GM18858 (cell line): ENCODE data around the gene APOD.
"Not testable (repeated sequence)": the region's sequence is repeated elsewhere in the genome, so short reads cannot be mapped to it uniquely, and the experiment has no call there.

Source experiments
- ATAC-seq: cut with Tn5 transposase; IDR thresholded peaks from one replicate; pipeline ENCODE4 v1.9.1; 2021; ENCODE audit not compliant: unreplicated experiment

APOD gene

GRCh38 chr3:195583831-195584542, at the start of gene APOD:
TSS of gene APOD (minus strand) at chr3:195583940. CDS start at chr3:195579461, 4,479 bp downstream.
- no peak for ATAC-seq

GRCh38 chr3:195633351-195633750, 49.6 kb upstream of the APOD start:
- not testable (repeated sequence) for ATAC-seq

DNA sequence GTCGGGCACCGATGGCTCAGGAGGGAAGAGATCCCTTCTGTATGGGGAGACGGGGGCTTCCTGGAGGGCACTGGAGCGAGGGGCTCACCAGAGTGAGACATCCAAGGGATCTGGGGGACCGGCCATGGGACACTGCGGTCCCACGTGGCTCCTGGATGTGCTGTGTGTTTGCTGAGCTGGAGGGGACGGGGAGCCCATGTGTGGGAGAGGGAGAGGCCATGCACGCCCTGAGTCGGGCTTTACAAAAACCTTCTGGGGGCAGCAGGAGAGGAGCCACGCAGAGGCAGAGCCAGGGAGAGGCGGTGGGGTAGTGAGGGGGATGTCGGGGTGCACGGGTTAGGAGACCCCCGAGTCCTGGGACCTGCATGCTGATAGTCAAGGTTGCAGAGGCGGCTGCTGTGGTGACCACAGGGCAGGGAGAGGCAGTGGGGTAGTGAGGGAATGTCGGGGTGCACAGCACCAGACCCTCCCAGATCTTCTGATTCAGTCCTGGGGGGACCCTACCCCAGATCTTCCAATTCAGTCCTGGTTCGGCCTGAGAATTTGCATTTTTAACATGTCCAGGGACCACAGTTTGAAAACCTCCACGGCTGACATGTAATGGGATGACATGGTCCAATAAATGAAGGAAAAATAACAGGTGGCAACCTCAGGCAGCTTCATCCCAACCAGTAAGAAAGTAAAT, 48.9 kb upstream of the APOD start:
- ATAC-seq: not testable (repeated sequence)

GRCh38 chr3:195632046-195632445, 48.3 kb upstream of the APOD start:
- not testable (repeated sequence) for ATAC-seq

DNA sequence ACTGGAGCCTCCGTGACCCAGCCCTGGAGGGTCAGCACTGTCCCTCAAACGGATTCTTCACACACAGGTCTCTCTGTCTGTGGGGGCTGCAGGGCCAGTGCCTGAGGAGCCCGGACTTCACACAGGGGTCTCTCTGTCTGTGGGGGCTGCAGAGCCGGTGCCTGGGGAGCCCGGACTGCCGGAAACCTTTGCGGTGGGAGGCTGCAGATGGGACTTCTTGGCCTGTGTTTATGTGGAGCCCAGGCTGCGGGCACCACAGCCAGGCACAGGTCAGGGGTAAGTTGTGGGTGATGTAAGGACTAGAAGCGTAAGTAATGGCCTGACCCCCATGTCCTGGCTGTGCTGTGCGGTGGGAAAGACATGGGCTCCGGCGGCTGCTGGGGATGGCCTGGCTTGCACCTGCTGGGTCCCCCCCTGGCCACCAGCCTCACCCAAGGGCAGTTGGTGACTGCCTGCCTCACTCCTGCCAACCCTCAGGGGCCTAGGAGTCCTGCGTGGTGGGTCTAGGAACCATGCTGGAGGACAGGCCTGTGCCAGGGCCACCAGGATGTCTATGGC, 47.3 kb upstream of the APOD start:
- not testable (repeated sequence) for ATAC-seq

DNA sequence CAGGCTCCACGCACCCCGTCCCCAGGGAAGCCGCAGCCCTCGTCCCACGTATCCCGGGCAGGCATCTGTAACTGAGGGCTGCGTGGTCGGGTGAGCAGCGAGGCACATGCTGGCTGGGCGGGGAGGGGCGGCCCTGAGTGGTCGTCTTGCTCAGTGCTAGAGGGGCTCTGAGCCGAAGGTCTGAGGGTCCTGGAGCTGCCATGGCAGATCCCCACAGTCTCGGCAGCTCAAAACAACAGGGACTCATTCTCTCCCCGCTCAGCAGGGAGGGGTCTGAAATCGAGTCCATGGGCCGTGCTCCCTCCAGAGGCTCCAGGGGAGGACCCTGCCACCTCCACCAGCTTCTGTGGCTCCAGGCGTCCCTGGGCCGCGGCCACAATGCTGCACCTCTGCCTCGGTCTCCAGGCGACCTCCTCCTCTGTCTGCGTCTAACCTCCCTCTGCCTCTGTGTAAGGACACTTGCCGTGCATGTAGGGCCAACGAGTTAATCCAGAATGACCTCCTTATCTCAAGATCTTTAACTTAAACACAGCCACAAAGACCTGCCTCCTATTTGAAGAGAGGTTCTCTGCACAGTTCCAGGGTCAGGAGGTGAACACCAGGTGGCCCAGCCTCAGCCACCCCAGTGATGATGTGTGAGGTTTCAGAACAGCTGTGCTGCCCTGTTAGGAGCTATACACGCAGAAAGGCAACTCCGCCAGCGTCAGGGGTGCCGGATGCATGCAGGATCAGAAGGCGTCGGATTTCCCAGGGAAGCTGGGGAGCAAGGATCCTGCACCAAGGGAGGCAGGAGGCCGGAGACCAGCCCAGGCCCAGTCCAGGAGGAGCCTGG, 46.6 kb upstream of the APOD start:
- not testable (repeated sequence) for ATAC-seq

DNA sequence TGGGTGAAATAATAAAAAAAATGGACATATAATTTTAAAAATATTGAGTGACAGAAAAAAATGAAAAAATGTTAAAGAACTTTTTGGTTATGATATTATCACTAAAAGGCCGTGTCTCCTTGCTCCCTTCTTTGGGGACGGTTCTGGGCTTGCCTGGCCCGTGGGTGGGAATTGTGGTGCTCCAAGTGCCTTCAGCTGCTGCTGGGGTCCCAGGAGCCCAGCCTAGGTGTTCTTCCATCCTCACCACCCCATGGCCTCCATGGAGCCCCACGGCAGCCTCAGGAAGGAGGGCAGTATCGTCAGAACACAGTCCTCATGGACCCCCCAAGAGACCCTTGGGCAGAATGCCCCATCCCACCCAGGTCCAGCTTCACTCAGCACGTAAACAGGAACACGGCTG, 45.9 kb upstream of the APOD start:
- not testable (repeated sequence) for ATAC-seq

GRCh38 chr3:195628386-195628920, 44.7 kb upstream of the APOD start:
- not testable (repeated sequence) for ATAC-seq

DNA sequence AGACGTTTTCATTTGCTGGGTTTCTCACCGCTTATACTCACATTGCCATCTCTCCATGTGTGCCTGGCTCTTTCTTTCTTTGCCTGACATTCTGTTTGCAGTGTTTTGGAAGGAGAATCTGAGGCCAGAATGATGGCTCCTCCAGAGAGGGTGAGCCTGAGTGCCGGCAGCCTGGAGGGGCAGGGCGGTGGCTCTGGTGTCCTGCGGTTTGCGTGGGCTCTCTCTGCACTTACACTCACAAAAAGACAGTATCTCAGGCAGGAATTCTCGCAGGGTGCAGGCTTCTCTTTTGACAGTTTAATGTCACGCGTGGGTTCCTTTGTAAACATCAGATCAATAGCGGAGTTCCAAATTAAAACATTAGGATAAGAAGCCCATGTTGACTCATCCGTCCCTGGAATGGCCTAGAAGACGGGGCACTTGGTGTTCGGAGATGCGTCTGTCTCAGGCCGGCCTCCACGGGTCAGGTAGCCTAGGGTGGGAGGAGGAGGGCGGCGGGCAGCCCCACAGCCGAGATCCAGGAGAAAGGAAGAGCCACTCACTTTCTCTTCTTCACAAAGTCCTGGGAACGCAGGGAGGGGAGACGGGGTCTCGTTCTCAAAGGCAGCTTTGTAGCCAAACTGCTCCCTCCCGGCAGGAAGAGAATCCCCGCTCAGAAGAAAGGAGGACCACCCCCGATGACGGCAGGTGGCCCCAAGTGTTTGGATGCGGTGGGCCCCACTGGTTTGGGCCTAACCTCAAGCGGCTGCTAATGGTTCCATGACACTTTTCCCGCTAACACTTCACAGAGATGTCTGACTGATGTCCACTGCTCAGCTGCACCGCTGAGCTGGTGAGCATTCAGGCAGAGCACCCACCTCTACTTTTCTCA, 44.0 kb upstream of the APOD start:
- ATAC-seq: not testable (repeated sequence)

- peak; percentile 52 for ATAC-seq
These were observed 41.1 kb upstream of the APOD start for GRCh38 chr3:195624603-195625560.

- not testable (repeated sequence) for ATAC-seq
These were observed 40.4 kb upstream of the APOD start for GRCh38 chr3:195624171-195624570.

- ATAC-seq: not testable (repeated sequence)
These were observed 39.7 kb upstream of the APOD start for GRCh38 chr3:195623217-195623965.

DNA sequence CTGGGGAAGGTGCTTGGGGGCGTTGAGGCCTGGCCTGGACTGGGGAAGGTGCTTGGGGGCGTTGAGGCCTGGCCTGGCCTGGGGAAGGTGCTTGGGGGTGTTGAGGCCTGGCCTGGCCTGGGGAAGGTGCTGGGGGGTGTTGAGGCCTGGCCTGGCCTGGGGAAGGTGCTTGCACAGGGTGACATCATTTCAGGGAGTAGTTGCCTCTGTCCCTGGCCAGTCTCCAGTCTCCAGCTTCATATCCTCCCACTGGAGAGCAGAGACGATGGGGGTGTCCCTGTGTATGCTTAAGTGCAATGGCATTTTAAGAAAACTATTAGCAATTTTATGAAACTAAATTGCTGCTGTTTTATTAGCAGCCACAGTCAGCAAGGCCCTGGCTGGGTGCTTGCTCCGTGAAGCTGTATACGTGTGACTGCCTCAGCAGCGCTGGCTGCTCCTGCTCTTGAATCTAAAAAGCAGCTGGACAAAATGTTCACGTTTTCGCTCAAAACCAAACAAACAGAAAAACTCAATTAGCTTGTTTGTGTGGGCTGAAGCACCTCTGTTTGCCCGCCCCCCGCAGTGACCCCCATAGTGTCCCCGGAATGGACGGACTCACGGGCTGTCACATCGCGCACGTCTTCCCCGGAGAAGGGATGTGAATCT, 38.9 kb upstream of the APOD start:
- not testable (repeated sequence) for ATAC-seq

GRCh38 chr3:195622012-195622411, 38.3 kb upstream of the APOD start:
- not testable (repeated sequence) for ATAC-seq

GRCh38 chr3:195621095-195621494, 37.4 kb upstream of the APOD start:
- ATAC-seq: not testable (repeated sequence)

GRCh38 chr3:195620476-195620875, 36.7 kb upstream of the APOD start:
- ATAC-seq: not testable (repeated sequence)

DNA sequence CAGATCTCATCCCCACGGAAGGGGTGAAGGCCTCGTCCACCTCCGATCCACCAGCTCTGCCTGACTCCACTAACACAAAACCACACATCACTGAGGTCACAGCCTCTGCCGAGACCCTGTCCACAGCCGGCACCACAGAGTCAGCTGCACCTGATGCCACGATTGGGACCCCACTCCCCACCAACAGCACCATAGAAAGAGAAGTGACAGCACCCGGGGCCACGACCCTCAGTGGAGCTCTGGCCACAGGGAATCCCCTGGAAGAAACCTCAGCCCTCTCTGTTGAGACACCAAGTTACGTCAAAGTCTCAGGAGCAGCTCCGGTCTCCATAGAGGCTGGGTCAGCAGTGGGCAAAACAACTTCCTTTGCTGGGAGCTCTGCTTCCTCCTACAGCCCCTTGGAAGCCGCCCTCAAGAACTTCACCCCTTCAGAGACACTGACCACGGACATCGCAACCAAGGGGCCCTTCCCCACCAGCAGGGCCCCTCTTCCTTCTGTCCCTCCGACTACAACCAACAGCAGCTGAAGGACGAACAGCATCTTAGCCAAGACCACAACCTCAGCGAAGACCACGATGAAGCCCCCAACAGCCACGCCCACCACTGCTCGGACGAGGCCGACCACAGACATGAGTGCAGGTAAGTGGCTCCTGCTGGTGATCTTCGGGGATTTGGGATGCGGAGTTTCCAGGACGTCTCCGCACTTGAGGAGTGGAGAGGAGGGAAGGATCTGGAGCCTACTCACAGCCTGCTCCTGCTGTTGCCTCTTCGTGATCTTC, 36.0 kb upstream of the APOD start:
- ATAC-seq: not testable (repeated sequence)
